MCF 10A (cell line): ENCODE measurements around the gene ST8SIA1. TPM values are rescaled to one million over a fixed set of nuclear protein-coding genes. Genes with fewer than 3 reads are reported as not detected.

Experiments
- BruUV-seq: library from RNA; stranded (reverse); fragments of 400-500 nt; replicated peaks from 2 replicates; lab custom pipeline; 2021; lab: Mats Ljungman, UMichigan
- CTCF ChIA-PET: fragments of 300-600 bp; sonication (Branson Sonifier 250); formaldehyde crosslinking; extraction: SDS; loops from one replicate; lab custom pipeline; 2021; ENCODE audit warnings: antibody characterized with exemption, inconsistent platforms; lab: Yijun Ruan, JAX
- POLR2A ChIA-PET: fragments of 300-600, 350-650 bp; sonication (Branson Sonifier 250); formaldehyde crosslinking; extraction: SDS; loops from one replicate; lab custom pipeline; 2020; ENCODE audit warnings: antibody characterized with exemption, inconsistent platforms; lab: Yijun Ruan, JAX
- DNase-seq: peaks from one replicate; pipeline ENCODE4 v3.0.0-alpha.2; 2018; ENCODE audit not compliant: unreplicated experiment
- H3K27ac Mint-ChIP-seq: one replicate; pipeline ENCODE4 v1.8.0; 2022; ENCODE audit warnings: mild to moderate bottlenecking, low read depth, mixed read lengths; ENCODE audit not compliant: unreplicated experiment
- H3K27me3 Mint-ChIP-seq: one replicate; pipeline ENCODE4 v1.8.0; 2022; ENCODE audit warnings: mixed read lengths; ENCODE audit not compliant: insufficient read depth, unreplicated experiment
- H3K36me3 Mint-ChIP-seq: one replicate; pipeline ENCODE4 v1.8.0; 2022; ENCODE audit warnings: mild to moderate bottlenecking, moderate library complexity, mixed read lengths; ENCODE audit not compliant: insufficient read depth, unreplicated experiment
- H3K4me1 Mint-ChIP-seq: one replicate; pipeline ENCODE4 v1.8.0; 2022; ENCODE audit warnings: mixed read lengths; ENCODE audit not compliant: insufficient read depth, unreplicated experiment
- H3K4me3 Mint-ChIP-seq: one replicate; pipeline ENCODE4 v1.8.0; 2022; ENCODE audit warnings: mild to moderate bottlenecking, moderate library complexity, mixed read lengths; ENCODE audit not compliant: unreplicated experiment
- H3K9me3 Mint-ChIP-seq: one replicate; pipeline ENCODE4 v1.8.0; 2022; ENCODE audit warnings: mixed read lengths; ENCODE audit not compliant: unreplicated experiment
- CTCF ChIP-seq: fragments of 200-600 bp; IDR thresholded peaks from one replicate; pipeline ENCODE4 v1.8.0; 2022; ENCODE audit warnings: antibody characterized with exemption, mild to moderate bottlenecking; ENCODE audit not compliant: unreplicated experiment
- intact Hi-C: fragments of 100-400 bp; cut with micrococcal nuclease; formaldehyde crosslinking; loops from 2 replicates; pipeline ENCODE4 v1.14.1; 2022
- total RNA-seq: library from RNA; stranded (reverse); gene quantifications from 2 replicates; pipeline ENCODE4 v1.2.3, GENCODE V29; 2022

Gene ST8SIA1
- total RNA-seq, 1 experiment from 2014 or later: 3.8 TPM

DNA sequence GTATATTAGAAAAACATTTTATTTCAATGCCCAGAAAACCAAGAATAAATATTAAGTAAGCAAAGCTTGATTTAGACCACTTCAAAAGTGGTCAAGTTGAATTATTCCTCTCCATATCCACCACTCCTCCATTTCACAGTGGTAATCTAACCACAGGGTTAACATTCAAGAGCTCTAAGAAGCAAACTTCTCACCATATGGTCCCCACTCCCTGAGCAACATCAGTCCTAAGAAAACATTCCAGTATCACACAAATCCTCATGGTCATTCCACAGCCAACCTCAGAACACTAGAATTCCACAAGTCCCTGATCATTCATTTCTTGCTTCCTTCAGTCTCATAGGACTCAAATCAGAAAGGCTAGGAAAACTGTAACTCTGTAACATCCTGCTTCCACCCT, 47.9 kb downstream of the ST8SIA1 start:
- BruUV-seq: no TSS peak
- ChIA-PET POLR2A (interaction anchor here (0.7 to 1.1 kb wide), 4 partner anchors 11 to 185 kb away, joined by 3 to 5 read pairs (median 3); no protein-coding TSS in a partner anchor), CTCF (interaction anchor here (0.5 to 1.9 kb wide), 3 partner anchors 17 to 338 kb away, joined by 4 to 7 read pairs (median 5); no protein-coding TSS in a partner anchor)
- intact Hi-C loops: no loop called here
- peaks cover 32% of the 10 kb centered on the region for H3K4me1 Mint-ChIP-seq
- peak overlapping the region; percentile 15 for H3K27ac Mint-ChIP-seq
- peaks cover 10% of the 10 kb centered on the region for H3K36me3 Mint-ChIP-seq
- no peak overlapping the region for H3K4me3 Mint-ChIP-seq
- TF ChIP-seq CTCF: no peak
- H3K27me3 Mint-ChIP-seq: no peaks in the 10 kb centered on the region
- no peak for DNase-seq
- H3K9me3 Mint-ChIP-seq: no peaks in the 10 kb centered on the region

- no peak for TF ChIP-seq CTCF
- no peaks in the 10 kb centered on the region for H3K9me3 Mint-ChIP-seq
- peaks cover 10% of the 10 kb centered on the region for H3K36me3 Mint-ChIP-seq
- BruUV-seq: no TSS peak
- H3K27me3 Mint-ChIP-seq: no peaks in the 10 kb centered on the region
- intact Hi-C loops: no loop called here
- ChIA-PET CTCF (interaction anchor here (0.5 to 1.9 kb wide), 5 partner anchors 18 to 338 kb away, joined by 3 to 7 read pairs (median 4); no protein-coding TSS in a partner anchor), POLR2A (interaction anchor here (0.9 to 1.1 kb wide), 3 partner anchors 10 to 15 kb away, joined by 3 to 5 read pairs (median 3); no protein-coding TSS in a partner anchor)
- no peak overlapping the region for H3K4me3 Mint-ChIP-seq
- H3K4me1 Mint-ChIP-seq: peaks cover 32% of the 10 kb centered on the region
- no peak for DNase-seq
- no peak overlapping the region for H3K27ac Mint-ChIP-seq
These were observed 48.7 kb downstream of the ST8SIA1 start for GRCh38 chr12:22285846-22286245.

DNA sequence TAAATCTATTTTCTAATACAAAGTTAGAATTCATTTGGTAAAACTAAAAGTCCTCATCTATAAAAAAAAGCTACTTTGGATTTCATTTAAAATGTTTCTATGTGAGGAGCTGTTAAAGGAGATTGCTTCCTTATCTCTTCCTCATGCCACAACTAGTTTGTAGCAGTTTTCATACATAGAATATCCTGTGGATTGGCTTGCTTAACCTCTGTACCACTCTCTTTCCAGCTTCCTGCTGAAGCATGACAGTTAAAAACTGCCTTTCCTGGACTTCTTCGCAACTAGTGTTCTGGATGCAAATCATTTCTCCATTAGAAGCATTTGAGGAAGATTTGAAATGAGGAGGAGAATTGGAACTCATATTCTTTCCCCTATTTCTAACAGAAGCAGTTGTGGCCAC, 49.6 kb downstream of the ST8SIA1 start:
- Mint-ChIP-seq H3K4me3 (no peak overlapping the region), H3K36me3 (peaks cover 10% of the 10 kb centered on the region), H3K27me3 (no peaks in the 10 kb centered on the region), H3K27ac (no peak overlapping the region), H3K9me3 (no peaks in the 10 kb centered on the region), H3K4me1 (peaks cover 32% of the 10 kb centered on the region)
- ChIA-PET CTCF (interaction anchor here (1.0 to 1.9 kb wide), 2 partner anchors 46 to 50 kb away, joined by 3 to 7 read pairs; no protein-coding TSS in a partner anchor), POLR2A (no interaction called here)
- no peak for DNase-seq
- intact Hi-C loops: no loop called here
- no peak for TF ChIP-seq CTCF
- no TSS peak for BruUV-seq

GRCh38 chr12:22283508-22283907, 51.0 kb downstream of the ST8SIA1 start:
- H3K4me3 Mint-ChIP-seq: no peak overlapping the region
- DNase-seq: no peak
- no peaks in the 10 kb centered on the region for H3K27me3 Mint-ChIP-seq
- intact Hi-C loops: no loop called here
- H3K27ac Mint-ChIP-seq: peak overlapping the region; percentile 88
- peaks cover 6% of the 10 kb centered on the region for H3K36me3 Mint-ChIP-seq
- ChIA-PET CTCF (interaction anchor here (1.8 to 2.6 kb wide), 2 partner anchors 52 to 201 kb away, joined by 5 to 16 read pairs; no protein-coding TSS in a partner anchor), POLR2A (interaction anchor here (0.6 to 2.4 kb wide), 5 partner anchors 10 to 341 kb away, joined by 3 to 11 read pairs (median 4); partner anchors contain the start of gene ETNK1)
- peaks cover 12% of the 10 kb centered on the region for H3K9me3 Mint-ChIP-seq
- H3K4me1 Mint-ChIP-seq: peaks cover 37% of the 10 kb centered on the region
- TF ChIP-seq CTCF: peak; percentile 10
- BruUV-seq: no TSS peak
